ENCODE results near the gene TADA1.

GRCh38 chr1:166855558-166855957 is 20.5 kb downstream of the TADA1 start:
- TF ChIP-seq SMC3 (IDR thresholded peaks at IDR 0.05) (no peak), POLR2A (IDR thresholded peaks at IDR 0.05; ENCODE audit: low read length) (no peak), CHD2 (IDR thresholded peaks at IDR 0.05; ENCODE audit: low read length, partially characterized antibody) (no peak), CTCF (IDR thresholded peaks at IDR 0.05) (no peak), MAX (IDR thresholded peaks at IDR 0.05) (no peak), PBX3 (IDR thresholded peaks at IDR 0.05) (no peak)
- TF ChIP-seq, protein P1, sequence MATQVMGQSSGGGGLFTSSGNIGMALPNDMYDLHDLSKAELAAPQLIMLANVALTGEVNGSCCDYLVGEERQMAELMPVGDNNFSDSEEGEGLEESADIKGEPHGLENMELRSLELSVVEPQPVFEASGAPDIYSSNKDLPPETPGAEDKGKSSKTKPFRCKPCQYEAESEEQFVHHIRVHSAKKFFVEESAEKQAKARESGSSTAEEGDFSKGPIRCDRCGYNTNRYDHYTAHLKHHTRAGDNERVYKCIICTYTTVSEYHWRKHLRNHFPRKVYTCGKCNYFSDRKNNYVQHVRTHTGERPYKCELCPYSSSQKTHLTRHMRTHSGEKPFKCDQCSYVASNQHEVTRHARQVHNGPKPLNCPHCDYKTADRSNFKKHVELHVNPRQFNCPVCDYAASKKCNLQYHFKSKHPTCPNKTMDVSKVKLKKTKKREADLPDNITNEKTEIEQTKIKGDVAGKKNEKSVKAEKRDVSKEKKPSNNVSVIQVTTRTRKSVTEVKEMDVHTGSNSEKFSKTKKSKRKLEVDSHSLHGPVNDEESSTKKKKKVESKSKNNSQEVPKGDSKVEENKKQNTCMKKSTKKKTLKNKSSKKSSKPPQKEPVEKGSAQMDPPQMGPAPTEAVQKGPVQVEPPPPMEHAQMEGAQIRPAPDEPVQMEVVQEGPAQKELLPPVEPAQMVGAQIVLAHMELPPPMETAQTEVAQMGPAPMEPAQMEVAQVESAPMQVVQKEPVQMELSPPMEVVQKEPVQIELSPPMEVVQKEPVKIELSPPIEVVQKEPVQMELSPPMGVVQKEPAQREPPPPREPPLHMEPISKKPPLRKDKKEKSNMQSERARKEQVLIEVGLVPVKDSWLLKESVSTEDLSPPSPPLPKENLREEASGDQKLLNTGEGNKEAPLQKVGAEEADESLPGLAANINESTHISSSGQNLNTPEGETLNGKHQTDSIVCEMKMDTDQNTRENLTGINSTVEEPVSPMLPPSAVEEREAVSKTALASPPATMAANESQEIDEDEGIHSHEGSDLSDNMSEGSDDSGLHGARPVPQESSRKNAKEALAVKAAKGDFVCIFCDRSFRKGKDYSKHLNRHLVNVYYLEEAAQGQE (IDR thresholded peaks at IDR 0.05), result no peak
